Measurements from ENCODE around the gene CDKN2A.

CDKN2A gene

GRCh38 chr9:22005702-22006606 lies 11.8 kb upstream of the CDKN2A start:
- DNase-seq: no peak

DNA sequence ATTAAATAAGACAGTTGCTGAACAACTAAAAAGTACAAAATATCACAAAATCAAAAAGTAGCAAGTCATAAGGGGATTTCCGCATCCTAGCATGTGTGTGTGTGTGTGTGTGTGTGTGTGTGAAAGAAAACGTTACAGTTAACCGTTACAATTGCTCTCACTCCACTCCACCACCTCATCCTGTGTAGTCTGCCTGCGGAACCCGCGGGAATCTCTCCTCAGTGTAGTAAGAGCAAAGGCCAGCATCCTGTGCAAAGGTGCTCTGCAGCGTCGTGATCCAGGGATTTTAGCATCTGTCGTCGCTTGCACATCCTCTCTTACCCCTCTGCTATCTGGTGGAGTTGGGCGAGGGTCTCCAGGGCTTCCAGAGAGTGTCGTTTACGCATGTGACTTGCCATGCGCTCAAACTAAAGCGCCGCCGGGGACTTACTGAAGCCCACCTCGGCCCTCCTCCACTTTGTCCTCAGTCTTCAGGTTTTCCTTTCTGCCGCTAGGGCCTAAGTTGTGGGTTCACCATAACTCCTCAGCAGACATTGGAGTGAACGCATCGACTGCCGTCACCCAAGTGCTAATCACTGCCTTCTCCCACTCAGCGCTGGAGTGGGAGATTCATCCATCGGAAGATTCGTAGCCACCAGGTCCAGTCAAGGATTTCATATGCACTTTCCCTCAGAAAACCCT lies 11.0 kb upstream of the CDKN2A start:
- peak; percentile 43 for DNase-seq

DNA sequence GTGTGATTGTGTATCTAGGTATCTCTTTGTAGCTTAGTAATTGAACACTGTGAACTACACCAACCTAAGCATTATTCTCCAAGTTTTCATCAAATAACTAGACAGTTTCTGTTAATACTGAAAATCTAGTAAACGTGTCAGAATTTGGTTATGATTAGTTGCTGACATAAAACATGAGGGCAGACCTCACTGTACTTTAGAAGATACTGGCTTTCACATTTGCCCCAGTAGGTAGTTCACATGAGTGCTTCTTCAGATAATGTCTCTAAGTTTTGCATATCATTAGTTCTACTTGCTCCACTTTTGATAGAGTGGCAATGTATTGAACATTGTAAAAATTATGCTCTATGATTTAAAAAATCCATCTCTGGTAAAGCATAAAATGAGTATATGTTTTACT lies 7.8 kb upstream of the CDKN2A start:
- no peak for DNase-seq

- DNase-seq: no peak
These were observed 3.8 kb upstream of the CDKN2A start for GRCh38 chr9:21998026-21998425.

GRCh38 chr9:21997480-21997879 lies 3.3 kb upstream of the CDKN2A start:
- DNase-seq: no peak

GRCh38 chr9:21996858-21997257 lies 2.7 kb upstream of the CDKN2A start:
- no peak for DNase-seq

- DNase-seq: no peak
These were observed 2.2 kb upstream of the CDKN2A start for GRCh38 chr9:21996438-21996837.

DNA sequence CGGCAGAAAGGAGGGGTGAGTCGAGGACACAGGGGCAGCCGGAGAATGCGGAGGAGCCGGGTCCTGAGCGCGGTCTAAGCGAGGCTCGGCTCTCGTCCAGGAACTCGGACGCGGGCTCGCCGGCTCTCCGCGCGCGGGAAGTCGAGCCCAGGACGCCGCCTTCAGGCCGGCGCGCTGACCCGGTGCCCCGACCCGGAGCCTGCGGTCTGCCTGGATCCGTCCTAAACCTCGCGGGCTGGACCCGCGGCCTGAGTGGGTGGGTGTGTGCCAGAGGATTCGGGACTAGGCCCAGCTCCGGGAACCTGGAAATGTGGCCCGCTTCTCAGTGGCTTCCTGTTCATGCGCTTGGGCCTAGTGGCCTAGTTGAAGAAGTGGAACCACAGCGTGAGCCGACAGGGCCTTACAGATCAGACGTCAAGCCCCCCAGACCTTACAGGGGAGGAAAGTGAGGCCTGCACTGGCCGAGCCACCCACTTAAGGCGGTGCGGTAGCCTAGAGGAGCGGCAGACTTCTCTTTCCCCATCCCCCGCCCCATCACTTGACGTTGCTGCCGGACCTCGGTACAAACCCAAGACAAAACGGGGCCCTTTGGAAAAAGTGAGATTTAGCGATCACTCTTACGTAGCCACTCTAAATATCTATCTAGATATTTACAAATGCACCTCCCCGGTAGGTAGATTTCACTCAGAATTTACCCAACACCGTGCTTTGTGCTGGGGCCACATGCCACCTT lies 1.6 kb upstream of the CDKN2A start:
- peak; percentile 30 for DNase-seq

GRCh38 chr9:21995006-21995665 lies 944 bp upstream of the CDKN2A start:
- peak; percentile 88 for DNase-seq

GRCh38 chr9:21994556-21995005 lies 389 bp upstream of the CDKN2A start, which contains the start of gene CDKN2B-AS1:
CDKN2B-AS1 (plus strand) TSS chr9:21994791.
- DNase-seq: peak; percentile 63

- no peak for DNase-seq
These were observed 1.2 kb downstream of the CDKN2A start for GRCh38 chr9:21993007-21993406.

DNA sequence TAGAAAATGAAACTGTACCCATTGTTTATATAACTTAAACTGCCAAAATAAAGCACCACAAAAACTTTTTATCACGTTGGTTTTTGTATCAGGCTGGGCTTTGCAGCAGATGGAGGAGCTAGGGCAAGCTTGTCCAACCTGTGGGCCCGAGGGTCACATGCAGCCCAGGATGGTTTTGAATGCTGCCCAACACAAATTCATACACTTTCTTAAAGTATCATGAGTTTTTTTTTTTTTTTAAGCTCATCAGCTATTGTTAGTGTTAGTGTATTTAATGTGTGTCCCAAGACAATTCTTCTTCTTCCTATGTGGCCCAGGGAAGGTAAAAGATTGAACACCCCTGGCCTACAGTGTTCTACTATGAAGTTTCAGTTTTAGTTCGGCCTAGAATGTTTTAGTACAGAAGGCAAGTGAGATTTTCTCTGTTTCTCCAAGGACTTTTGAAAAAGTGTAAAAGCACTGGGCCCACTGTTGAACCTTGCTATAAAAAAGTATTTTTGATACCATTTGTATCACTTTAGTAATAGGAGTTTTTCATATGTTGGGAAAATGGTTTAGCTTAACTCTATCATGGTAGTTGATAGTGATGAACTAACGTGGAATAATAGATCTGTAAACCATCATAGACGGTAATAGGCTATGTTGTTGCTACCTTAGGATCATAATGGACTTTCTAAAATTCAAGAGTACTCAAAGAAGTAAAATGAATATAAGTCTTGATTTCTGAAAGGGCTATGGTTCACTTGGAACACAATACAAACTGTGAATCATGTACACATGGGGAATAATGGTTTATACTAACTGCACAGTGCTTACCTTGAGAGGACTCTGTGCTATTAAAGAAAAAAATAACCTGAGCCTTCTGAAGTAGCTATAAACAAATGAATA lies 2.9 kb downstream of the CDKN2A start:
- no peak for DNase-seq

GRCh38 chr9:21989440-21990189 lies 4.6 kb downstream of the CDKN2A start:
- no peak for DNase-seq

GRCh38 chr9:21988056-21988990 lies 5.9 kb downstream of the CDKN2A start:
- DNase-seq: no peak

- no peak for DNase-seq
These were observed 8.1 kb downstream of the CDKN2A start for GRCh38 chr9:21985964-21986667.

DNA sequence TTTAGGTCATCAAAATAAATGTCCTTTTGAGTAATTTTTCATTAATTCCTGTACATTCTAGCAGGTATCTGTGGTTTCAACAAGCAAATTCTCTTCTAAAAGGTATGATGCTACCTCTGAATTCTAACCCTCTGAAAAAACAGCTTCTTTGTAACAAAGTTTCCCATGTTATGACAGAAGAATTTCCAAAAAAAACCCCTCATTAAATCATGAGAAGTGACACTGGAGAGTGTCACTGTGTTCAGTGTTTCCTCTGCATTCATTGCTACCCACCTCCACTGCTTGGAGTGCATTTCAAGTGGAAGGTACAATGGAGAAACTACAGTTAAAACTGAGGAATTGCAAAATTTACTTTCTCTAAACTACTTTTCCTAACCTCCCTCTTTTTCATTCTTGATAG lies 10.1 kb downstream of the CDKN2A start:
- no peak for DNase-seq

GRCh38 chr9:21983561-21983935 lies 10.6 kb downstream of the CDKN2A start:
- no peak for DNase-seq

GRCh38 chr9:21982861-21983560 lies 11.2 kb downstream of the CDKN2A start:
- no peak for DNase-seq

DNA sequence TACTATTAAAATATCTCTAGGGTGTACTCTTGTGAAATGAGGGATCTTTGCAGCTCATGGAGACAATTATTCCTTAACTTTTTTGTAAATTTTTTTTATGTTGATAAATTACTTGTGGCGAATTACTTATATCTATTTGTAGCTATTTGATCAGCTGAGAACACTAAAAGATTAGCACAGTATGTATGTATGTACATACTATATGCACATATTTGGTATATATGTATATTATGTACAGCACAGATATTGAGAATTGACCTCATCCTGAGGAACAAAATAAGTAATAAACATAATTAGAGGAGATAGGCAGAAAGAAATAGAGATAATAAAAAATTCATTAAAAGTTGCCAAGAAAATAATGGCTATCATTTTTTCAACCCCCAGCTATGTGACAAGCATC lies 11.8 kb downstream of the CDKN2A start:
- no peak for DNase-seq
